Measurements from ENCODE around the gene RNF14. TPM values are rescaled to one million over a fixed set of nuclear protein-coding genes. Genes with fewer than 3 reads are reported as not detected.
"Not testable (repeated sequence)": the region's sequence is repeated elsewhere in the genome, so short reads cannot be mapped to it uniquely, and the experiment has no call there.

The RNF14 gene
- total RNA-seq, 1 experiment from 2014 or later: 20.5 TPM

DNA sequence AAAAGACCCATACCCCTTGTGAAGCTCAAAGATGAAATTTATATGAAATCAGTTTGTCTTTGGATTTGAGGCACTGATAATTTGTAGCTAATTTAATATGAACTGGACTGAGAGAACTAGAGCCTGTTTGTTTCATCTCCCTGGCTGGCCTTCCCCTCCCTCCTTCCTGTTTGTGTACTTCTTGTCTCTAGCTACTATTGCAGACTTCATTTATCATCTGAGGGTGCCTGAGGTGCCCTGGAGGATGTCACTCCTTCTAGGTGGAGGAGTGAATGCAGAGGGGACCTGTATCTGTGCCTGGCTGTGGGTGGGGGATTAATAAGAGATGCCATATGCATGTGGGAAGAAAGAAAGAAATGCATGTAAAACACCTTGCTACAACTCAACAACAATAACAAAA is 66.1 kb downstream of the RNF14 start:
- Mint-ChIP-seq H3K36me3 (no peaks in the 10 kb centered on the region), H3K4me1 (no peaks in the 10 kb centered on the region), H3K27me3 (ENCODE audit: low read depth) (no peaks in the 10 kb centered on the region; the same call in 1 of the 2 replicates), H3K4me3 (no peak overlapping the region), H3K27ac (no peak overlapping the region), H3K9me3 (no peaks in the 10 kb centered on the region)
- ChIA-PET CTCF (no interaction called here), POLR2A (no interaction called here)
- DNase-seq (ENCODE audit: low spot score): no peak
- no peak for ATAC-seq
- TF ChIP-seq ZNF232 (CRISPR knock-in tag; IDR thresholded peaks at IDR 0.05) (no peak), E2F4 (CRISPR knock-in tag; IDR thresholded peaks at IDR 0.05; ENCODE audit: borderline replicate concordance, low read depth) (no peak), NFE2L1 (CRISPR knock-in tag; IDR thresholded peaks at IDR 0.05) (no peak), E2F5 (CRISPR knock-in tag; IDR thresholded peaks at IDR 0.05) (no peak), JUN (CRISPR knock-in tag; IDR thresholded peaks at IDR 0.05) (no peak), EMX1 (CRISPR knock-in tag; IDR thresholded peaks at IDR 0.05) (no peak), FOXJ3 (CRISPR knock-in tag; IDR thresholded peaks at IDR 0.05; ENCODE audit: borderline replicate concordance) (no peak), TCF7 (CRISPR knock-in tag; IDR thresholded peaks at IDR 0.05; ENCODE audit: low read depth) (no peak), ZNF416 (CRISPR knock-in tag; IDR thresholded peaks at IDR 0.05) (no peak), PRRX2 (CRISPR knock-in tag; IDR thresholded peaks at IDR 0.05) (no peak)
- TF ChIP-seq, protein P1, sequence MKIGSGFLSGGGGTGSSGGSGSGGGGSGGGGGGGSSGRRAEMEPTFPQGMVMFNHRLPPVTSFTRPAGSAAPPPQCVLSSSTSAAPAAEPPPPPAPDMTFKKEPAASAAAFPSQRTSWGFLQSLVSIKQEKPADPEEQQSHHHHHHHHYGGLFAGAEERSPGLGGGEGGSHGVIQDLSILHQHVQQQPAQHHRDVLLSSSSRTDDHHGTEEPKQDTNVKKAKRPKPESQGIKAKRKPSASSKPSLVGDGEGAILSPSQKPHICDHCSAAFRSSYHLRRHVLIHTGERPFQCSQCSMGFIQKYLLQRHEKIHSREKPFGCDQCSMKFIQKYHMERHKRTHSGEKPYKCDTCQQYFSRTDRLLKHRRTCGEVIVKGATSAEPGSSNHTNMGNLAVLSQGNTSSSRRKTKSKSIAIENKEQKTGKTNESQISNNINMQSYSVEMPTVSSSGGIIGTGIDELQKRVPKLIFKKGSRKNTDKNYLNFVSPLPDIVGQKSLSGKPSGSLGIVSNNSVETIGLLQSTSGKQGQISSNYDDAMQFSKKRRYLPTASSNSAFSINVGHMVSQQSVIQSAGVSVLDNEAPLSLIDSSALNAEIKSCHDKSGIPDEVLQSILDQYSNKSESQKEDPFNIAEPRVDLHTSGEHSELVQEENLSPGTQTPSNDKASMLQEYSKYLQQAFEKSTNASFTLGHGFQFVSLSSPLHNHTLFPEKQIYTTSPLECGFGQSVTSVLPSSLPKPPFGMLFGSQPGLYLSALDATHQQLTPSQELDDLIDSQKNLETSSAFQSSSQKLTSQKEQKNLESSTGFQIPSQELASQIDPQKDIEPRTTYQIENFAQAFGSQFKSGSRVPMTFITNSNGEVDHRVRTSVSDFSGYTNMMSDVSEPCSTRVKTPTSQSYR (CRISPR knock-in tag; IDR thresholded peaks at IDR 0.05): no peak

DNA sequence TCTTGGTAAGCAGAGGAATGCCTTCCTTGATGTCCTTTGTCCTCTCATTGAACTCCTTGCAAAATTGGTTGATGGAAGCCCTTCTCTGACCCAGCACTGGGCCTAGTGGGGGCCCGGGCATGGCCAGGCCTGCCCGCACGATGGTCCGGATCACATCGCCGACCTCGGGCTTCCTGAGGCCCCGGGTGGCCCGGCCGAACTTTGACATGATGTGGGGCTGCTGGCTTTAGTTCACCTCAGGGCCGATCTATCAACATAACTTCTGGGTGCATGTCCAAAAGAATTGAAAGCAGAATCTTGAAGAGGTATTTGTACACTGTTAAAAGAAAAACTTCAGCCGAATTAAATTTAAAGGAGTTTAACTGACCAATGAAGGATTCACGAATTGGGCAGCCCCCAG is 68.0 kb downstream of the RNF14 start:
- H3K27ac Mint-ChIP-seq: no peak overlapping the region
- ATAC-seq (no peak), DNase-seq (ENCODE audit: low spot score) (no peak)
- ChIA-PET POLR2A (no interaction called here), CTCF (interaction anchor here (1.2 kb wide), 1 partner anchor 25 kb away, joined by 6 read pairs; the partner anchor contains the start of gene GNPDA1)
- no peak overlapping the region for H3K4me3 Mint-ChIP-seq
- H3K36me3 Mint-ChIP-seq: no peaks in the 10 kb centered on the region
- H3K27me3 Mint-ChIP-seq (ENCODE audit: low read depth): no peaks in the 10 kb centered on the region; the same call in 1 of the 2 replicates
- TF ChIP-seq CTCF (IDR thresholded peaks at IDR 0.05) (no peak), IRF2 (CRISPR knock-in tag; IDR thresholded peaks at IDR 0.05; ENCODE audit: borderline replicate concordance, low read depth) (no peak), CBFB (CRISPR knock-in tag; IDR thresholded peaks at IDR 0.05; ENCODE audit: low read depth) (no peak), USF1 (CRISPR knock-in tag; IDR thresholded peaks at IDR 0.05) (no peak), E2F4 (CRISPR knock-in tag; IDR thresholded peaks at IDR 0.05; ENCODE audit: borderline replicate concordance, low read depth) (no peak), FOXP1 (CRISPR knock-in tag; IDR thresholded peaks at IDR 0.05; ENCODE audit: borderline replicate concordance) (no peak), HMGXB4 (CRISPR knock-in tag; IDR thresholded peaks at IDR 0.05) (no peak), ZBTB21 (CRISPR knock-in tag; IDR thresholded peaks at IDR 0.05; ENCODE audit: borderline replicate concordance) (no peak), NFATC4 (CRISPR knock-in tag; IDR thresholded peaks at IDR 0.05) (no peak)
- TF ChIP-seq, protein P2, sequence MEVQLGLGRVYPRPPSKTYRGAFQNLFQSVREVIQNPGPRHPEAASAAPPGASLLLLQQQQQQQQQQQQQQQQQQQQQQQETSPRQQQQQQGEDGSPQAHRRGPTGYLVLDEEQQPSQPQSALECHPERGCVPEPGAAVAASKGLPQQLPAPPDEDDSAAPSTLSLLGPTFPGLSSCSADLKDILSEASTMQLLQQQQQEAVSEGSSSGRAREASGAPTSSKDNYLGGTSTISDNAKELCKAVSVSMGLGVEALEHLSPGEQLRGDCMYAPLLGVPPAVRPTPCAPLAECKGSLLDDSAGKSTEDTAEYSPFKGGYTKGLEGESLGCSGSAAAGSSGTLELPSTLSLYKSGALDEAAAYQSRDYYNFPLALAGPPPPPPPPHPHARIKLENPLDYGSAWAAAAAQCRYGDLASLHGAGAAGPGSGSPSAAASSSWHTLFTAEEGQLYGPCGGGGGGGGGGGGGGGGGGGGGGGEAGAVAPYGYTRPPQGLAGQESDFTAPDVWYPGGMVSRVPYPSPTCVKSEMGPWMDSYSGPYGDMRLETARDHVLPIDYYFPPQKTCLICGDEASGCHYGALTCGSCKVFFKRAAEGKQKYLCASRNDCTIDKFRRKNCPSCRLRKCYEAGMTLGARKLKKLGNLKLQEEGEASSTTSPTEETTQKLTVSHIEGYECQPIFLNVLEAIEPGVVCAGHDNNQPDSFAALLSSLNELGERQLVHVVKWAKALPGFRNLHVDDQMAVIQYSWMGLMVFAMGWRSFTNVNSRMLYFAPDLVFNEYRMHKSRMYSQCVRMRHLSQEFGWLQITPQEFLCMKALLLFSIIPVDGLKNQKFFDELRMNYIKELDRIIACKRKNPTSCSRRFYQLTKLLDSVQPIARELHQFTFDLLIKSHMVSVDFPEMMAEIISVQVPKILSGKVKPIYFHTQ (CRISPR knock-in tag; IDR thresholded peaks at IDR 0.05): no peak
- H3K9me3 Mint-ChIP-seq: no peaks in the 10 kb centered on the region
- no peaks in the 10 kb centered on the region for H3K4me1 Mint-ChIP-seq

GRCh38 chr5:142037599-142037998 is 68.7 kb downstream of the RNF14 start:
- H3K9me3 Mint-ChIP-seq; H3K4me3 Mint-ChIP-seq; H3K4me1 Mint-ChIP-seq; ATAC-seq; POLR2A ChIA-PET; H3K27me3 Mint-ChIP-seq (ENCODE audit: low read depth); H3K27ac Mint-ChIP-seq; DNase-seq (ENCODE audit: low spot score); CTCF ChIA-PET; H3K36me3 Mint-ChIP-seq: not testable (repeated sequence)
